Mucosa of gallbladder (tissue), 1 donor: ENCODE data around the gene RPL23. TPM values are rescaled to one million over a fixed set of nuclear protein-coding genes. Genes with fewer than 3 reads are reported as not detected.
A peak's percentile ranks its signal among the peaks of the same experiment; 100 is the strongest.

ENCODE experiments used
- DNase-seq: peaks from one replicate; pipeline ENCODE4 v3.0.0-alpha.2; 2020; ENCODE audit warnings: low spot score
- total RNA-seq: library from RNA; stranded (reverse); gene quantifications from one replicate; pipeline ENCODE4 v1.2.1, GENCODE V29; 2021
- donor health status: DM: no; HTN: no; CAD: no.

RPL23 gene
- total RNA-seq, 1 donor from 2014 or later: 984 TPM

GRCh38 chr17:38883592-38884526 lies 30.3 kb upstream of the RPL23 start:
- no peak for DNase-seq

DNA sequence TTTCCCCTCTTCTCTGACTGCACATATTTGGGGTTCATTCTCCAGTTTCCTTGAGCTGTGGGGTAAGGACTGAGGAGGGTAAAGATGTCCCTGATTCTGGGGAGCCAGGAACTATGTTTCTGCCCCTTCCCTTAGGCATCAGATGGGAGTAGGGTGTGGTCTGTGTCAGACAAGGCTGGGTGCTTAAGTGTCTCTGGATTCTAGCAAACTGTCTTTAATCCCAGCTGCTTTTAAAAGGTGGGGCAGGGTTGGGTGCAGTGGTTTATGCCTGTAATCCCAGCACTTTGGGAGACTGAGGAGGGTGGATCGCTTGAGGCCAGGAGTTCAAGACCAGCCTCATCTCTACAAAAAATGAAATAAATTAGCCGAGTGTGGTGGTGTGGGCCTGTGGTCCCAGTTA lies 29.3 kb upstream of the RPL23 start:
- DNase-seq: no peak

- peak; percentile 80 for DNase-seq
These were observed 28.2 kb upstream of the RPL23 start for GRCh38 chr17:38881600-38882191.

DNA sequence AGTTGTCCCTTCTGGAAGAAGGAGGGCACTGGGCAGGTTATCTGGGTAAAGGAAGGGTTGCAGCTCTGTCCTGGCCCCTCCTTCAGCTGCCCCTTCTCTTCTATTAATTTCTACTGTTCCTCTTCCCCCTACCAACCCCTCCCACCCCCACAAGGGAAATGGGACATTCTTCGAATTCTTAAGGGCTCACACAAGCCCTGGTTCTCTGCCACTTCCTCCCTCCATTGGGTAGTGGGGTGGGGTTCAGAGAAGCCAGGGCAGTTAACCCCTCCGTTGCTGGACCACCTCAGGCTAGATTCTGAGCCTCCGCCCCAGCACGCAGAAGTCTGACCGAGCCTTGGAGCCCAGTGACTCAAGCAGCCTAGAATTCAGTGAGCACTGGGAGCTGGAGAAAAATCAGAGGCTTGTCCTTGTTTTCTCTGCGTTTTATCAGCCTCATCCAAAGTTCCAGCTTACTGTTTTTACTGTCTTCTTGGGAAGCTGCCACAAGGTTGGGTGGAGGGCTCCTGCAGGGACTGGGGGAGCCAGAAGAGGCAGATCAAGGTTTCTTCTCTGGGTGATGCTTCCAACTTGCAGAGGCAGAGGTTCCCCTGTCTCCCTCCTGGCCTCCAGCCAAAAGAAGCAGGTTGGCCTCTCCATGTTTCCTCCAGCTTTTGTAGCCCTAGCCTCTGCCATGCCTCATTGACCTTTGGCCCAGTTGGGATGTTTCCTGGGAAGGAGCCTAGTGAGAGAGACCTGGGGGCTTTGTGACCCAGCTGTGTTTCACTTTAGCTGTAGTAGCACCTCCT lies 26.6 kb upstream of the RPL23 start:
- DNase-seq: no peak

DNA sequence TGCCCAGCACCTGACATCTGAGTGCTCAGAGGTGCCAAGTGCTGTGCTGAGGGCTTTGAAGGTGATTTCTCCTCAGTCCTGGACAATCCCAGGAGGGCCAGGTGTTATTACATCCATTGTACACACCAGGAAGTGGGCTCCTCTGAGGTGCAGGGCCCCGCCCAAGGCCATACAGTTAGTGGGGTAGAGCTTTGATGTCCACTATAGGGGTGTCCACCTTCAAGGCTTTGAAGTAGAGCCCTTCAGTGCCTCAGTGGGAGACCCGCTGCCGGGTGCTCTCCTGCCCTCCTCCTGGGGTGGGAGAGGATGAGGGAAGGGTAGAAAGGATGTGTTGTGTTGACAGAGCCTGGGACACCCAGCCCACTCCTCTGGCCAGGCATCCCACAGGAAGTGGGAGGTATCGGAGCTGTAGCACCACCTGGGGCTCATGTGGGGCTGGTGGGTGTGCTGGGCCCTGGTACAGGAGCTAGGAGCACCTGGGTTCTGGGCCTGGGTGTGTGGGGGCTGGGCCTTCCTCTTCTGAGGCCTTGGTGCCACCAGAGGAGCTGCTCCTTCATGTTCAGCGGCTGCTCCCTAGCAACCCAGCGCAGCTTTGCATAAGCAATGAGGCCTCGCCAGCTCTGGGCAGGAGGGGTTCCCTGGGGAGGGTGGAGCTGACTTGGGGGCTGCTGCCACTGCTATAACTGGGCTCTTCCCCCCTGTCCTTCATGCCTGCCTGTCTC lies 23.8 kb upstream of the RPL23 start:
- DNase-seq: no peak

- DNase-seq: no peak
These were observed 22.1 kb upstream of the RPL23 start for GRCh38 chr17:38875477-38876075.

DNA sequence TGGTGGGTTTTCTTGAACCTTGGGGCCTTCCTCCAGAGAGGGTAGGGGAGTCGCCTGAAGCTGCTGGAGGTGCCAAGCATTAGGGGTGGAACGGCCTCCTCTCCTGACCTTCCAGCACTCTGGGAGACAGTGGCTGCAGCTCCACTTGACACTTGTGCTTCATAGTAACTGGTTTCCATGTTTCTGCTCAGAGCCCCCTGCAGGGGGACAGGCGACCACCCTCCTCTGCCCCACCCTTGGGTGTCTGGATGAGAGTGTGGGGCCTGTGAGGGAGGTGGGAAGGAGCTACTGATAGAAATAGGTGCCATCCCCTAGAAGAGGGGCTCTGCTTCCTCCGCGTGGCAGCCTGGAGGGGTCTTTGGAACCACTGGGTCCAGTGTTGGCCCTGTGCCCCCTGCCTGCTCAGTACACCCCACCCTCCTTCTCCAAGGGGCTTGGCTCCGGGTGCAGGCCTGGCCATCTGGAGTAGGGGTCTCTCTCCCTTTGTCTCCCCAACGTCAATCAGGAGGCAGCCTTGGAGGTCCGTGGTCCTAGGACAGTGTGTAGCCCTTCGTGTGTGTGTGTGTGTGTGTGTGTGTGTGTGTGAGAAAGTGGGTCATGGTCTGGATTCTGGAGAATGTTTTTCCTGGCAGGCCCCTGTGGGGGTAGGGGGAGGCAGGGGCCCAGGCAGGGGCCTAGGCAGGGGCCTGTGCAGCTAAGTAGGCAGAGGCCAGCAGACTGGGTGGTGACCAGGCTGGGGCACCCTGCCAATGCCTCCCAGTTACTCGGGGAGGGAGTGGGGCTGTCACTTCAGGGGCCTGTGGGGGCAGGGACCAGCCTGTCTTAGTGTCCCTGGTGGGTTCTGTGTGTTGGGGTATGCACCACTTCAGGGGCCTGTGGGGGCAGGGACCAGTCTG lies 21.2 kb upstream of the RPL23 start:
- DNase-seq: no peak

- DNase-seq: no peak
These were observed 20.3 kb upstream of the RPL23 start for GRCh38 chr17:38873640-38874380.

- DNase-seq: no peak
These were observed 19.3 kb upstream of the RPL23 start for GRCh38 chr17:38872671-38873385.

DNA sequence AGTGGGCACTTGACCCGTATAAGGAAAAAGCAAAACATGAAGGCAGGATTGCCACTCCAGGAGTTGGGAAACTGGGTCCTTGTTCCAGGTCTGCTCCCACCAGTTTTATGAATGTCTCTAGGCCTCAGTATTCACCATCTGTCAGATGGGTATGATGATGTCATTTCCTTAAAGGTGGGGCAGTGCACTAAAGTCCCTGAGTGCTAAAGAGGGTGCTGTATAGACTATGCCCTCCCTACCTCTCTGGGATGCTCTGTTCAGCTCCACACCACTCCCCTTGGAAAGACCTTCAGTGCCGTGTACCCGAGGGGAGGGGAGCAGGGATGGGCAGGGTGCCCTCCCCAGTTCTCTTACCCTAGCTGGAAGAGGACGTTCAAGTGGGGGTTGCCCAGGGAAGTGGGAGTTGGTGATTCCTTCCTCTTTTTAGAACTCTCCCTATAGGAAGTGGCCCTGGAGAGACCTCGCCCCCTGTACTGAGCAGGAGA lies 18.5 kb upstream of the RPL23 start:
- DNase-seq: no peak

DNA sequence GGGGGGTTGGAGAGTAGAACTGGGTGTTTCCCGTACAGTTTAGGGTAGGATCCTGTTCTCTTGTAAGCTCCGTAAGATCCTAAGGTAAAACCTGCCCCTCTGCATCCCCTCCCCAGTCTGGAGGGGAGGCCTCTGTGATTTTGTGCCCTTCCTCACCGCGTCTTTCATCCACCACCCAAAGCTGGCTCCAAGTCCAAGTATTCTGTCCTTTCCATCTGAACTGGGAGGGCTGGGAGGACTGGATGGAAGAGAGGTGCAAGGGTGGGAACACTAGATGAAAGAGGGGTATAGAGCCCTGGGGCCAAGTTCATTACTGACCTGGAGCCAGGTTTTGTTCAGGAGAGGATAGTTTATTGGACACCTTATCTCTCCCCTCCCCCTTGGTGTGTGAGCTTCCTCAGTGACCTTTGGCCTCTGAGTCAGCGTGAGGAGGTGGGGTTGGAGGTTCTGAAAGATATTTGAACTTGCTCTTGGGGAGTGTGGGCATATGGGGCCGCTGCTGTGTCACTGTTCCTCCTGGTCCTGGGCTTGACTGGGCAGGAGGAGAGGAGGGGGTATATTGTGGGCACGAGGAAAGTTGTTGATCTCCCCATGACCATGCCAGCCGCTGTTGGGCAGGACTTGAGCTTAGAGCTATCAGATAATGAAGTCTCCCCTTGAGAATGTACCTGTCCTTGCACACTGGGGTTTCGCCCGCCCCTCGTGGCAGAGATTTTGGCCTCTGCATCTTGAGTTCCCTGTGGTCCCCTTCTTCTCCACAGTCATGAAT lies 17.9 kb upstream of the RPL23 start:
- DNase-seq: peak; percentile 84

- DNase-seq: peak; percentile 77
These were observed 17.0 kb upstream of the RPL23 start for GRCh38 chr17:38870259-38871165.

- DNase-seq: peak; percentile 89
These were observed 16.2 kb upstream of the RPL23 start, which contains the start of gene LASP1 for GRCh38 chr17:38869526-38870258. LASP1 (plus strand) TSS chr17:38870058; CDS start chr17:38870190, 132 bp downstream.

DNA sequence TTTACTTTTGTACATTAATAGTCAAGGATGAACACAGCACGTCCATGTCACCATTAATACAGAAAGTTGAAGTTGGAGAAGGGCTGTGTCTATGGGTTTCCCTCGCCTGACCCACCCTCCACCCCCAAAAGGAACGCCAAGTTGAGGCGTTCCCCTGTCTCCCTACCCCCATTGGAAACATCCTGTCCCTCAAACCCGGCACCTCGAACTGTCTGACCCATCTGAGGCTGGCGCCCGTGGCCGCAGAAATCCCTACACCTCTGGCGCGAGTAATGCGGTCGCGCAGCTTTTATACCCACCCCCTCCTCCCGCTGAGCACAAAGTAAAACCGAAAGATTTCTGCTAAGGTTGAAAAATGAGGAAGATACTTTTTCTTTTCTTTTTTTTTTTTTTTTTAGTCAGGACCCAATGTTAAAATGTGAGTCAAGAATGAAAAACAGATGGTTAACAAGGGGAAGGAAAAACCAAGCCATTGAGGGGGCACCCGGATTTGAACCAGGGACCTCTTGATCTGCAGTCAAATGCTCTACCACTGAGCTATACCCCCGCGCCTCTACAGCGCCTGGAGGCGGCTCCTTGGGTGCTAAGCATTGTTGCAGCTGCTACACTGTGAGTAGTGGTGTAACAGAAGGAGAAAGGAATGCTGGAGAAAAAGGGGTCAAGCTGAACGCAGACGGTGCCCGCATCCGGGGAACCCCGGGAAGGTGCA lies 15.4 kb upstream of the RPL23 start:
- peak; percentile 91 for DNase-seq
